Osteocyte (in vitro differentiated cells): ENCODE data around the gene IKBIP. TPM values are rescaled to one million over a fixed set of nuclear protein-coding genes. Genes with fewer than 3 reads are reported as not detected.

Experiments
- DNase-seq: peaks from one replicate; pipeline ENCODE4 v3.0.0; 2021; ENCODE audit warnings: mixed read lengths; ENCODE audit not compliant: unreplicated experiment; ENCODE audit errors: extremely low spot score
- H3K27ac Mint-ChIP-seq: one replicate; pipeline ENCODE4 v1.8.0; 2021; ENCODE audit warnings: mild to moderate bottlenecking, mixed read lengths; ENCODE audit not compliant: unreplicated experiment
- H3K27me3 Mint-ChIP-seq: one replicate; pipeline ENCODE4 v1.8.0; 2021; ENCODE audit warnings: mixed read lengths; ENCODE audit not compliant: unreplicated experiment
- H3K36me3 Mint-ChIP-seq: one replicate; pipeline ENCODE4 v1.8.0; 2021; ENCODE audit warnings: mixed read lengths; ENCODE audit not compliant: unreplicated experiment
- H3K4me1 Mint-ChIP-seq: one replicate; pipeline ENCODE4 v1.8.0; 2021; ENCODE audit warnings: mixed read lengths; ENCODE audit not compliant: unreplicated experiment
- H3K4me3 Mint-ChIP-seq: one replicate; pipeline ENCODE4 v1.8.0; 2021; ENCODE audit warnings: mild to moderate bottlenecking, moderate library complexity, mixed read lengths; ENCODE audit not compliant: unreplicated experiment
- H3K9me3 Mint-ChIP-seq: one replicate; pipeline ENCODE4 v1.8.0; 2021; ENCODE audit warnings: mixed read lengths; ENCODE audit not compliant: unreplicated experiment
- CTCF ChIP-seq: fragments of 200-600 bp; sonication (generic); IDR thresholded peaks from 2 replicates; pipeline ENCODE4 v1.5.0; 2021; ENCODE audit warnings: antibody characterized with exemption, mild to moderate bottlenecking, moderate library complexity
- long read RNA-seq: library from polyadenylated mRNA; unstranded; transcript quantifications from one replicate; pipeline ENCODE4 v2.0.0, GENCODE V29; 2021
- total RNA-seq: library from RNA; stranded (reverse); gene quantifications from 2 replicates; pipeline ENCODE4 v1.2.1, GENCODE V29; 2021

Gene IKBIP, protein sequence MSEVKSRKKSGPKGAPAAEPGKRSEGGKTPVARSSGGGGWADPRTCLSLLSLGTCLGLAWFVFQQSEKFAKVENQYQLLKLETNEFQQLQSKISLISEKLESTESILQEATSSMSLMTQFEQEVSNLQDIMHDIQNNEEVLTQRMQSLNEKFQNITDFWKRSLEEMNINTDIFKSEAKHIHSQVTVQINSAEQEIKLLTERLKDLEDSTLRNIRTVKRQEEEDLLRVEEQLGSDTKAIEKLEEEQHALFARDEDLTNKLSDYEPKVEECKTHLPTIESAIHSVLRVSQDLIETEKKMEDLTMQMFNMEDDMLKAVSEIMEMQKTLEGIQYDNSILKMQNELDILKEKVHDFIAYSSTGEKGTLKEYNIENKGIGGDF
- total RNA-seq: 36.2 and 38.0 TPM in 2 replicates
- long read RNA-seq, partial matches to known transcripts: 1 of 5 reads
- long read RNA-seq, other reads (novel, unspliced or antisense): 2 of 5 reads

DNA sequence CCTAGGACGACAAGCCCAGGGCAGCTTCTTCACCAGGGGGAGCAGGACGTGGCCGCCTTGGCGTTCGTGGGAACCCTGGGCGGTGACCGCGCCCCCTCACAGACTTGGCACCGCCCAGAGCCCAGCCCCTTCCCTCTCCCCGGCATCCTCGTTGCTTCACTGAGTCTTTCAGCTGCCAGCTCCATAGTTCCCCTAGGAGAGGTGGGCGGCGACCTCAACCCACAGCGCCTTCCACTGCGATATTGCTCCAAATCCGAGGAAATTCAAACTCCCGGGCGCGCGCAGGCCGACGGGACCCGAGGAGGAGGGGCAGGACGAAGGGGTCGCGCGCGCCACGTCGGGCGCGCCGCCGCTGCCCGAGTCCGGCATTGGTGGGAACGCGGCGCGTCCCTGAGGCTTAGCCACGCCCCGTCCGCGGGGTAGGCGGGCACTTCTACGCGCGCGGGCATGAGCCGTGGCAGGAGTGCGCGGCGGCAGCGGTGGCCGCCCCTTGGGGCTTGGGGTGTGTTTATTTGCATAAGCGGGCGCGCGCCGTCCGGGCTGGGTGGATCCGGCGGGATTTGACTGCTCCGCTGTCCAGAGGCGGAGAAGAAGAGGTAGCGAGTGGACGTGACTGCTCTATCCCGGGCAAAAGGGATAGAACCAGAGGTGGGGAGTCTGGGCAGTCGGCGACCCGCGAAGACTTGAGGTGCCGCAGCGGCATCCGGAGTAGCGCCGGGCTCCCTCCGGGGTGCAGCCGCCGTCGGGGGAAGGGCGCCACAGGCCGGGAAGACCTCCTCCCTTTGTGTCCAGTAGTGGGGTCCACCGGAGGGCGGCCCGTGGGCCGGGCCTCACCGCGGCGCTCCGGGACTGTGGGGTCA is at the start of gene IKBIP, which contains the start of gene APAF1:
IKBIP (minus strand) TSS at position 77 of the 860 bp plus-strand sequence. CDS start 87 bp downstream, outside the sequence.
APAF1 (plus strand) TSS at position 579 of the 860 bp plus-strand sequence. CDS start 3,070 bp downstream, outside the sequence.
- peak; percentile 100 for DNase-seq
- peak; percentile 27 for TF ChIP-seq CTCF
- Mint-ChIP-seq H3K4me1 (peaks cover 37% of the 10 kb centered on the region), H3K36me3 (peaks cover 12% of the 10 kb centered on the region), H3K27ac (peak within 1 kb of the TSS; percentile 93), H3K9me3 (no peaks in the 10 kb centered on the region), H3K27me3 (no peaks in the 10 kb centered on the region), H3K4me3 (peak within 1 kb of the TSS; percentile 97)

GRCh38 chr12:98691351-98691750 is 46.8 kb upstream of the IKBIP start:
- H3K36me3 Mint-ChIP-seq: peaks cover 50% of the 10 kb centered on the region
- H3K4me3 Mint-ChIP-seq: no peak overlapping the region
- peak overlapping the region; percentile 58 for H3K27ac Mint-ChIP-seq
- no peak for DNase-seq
- TF ChIP-seq CTCF: no peak
- H3K4me1 Mint-ChIP-seq: peaks cover 9% of the 10 kb centered on the region
- no peaks in the 10 kb centered on the region for H3K27me3 Mint-ChIP-seq
- peaks cover 4% of the 10 kb centered on the region for H3K9me3 Mint-ChIP-seq

GRCh38 chr12:98686603-98687002 is 42.0 kb upstream of the IKBIP start:
- no peak for DNase-seq
- no peak overlapping the region for H3K27ac Mint-ChIP-seq
- peaks cover 6% of the 10 kb centered on the region for H3K4me1 Mint-ChIP-seq
- H3K4me3 Mint-ChIP-seq: no peak overlapping the region
- no peaks in the 10 kb centered on the region for H3K27me3 Mint-ChIP-seq
- no peaks in the 10 kb centered on the region for H3K9me3 Mint-ChIP-seq
- TF ChIP-seq CTCF: no peak
- peaks cover 53% of the 10 kb centered on the region for H3K36me3 Mint-ChIP-seq

DNA sequence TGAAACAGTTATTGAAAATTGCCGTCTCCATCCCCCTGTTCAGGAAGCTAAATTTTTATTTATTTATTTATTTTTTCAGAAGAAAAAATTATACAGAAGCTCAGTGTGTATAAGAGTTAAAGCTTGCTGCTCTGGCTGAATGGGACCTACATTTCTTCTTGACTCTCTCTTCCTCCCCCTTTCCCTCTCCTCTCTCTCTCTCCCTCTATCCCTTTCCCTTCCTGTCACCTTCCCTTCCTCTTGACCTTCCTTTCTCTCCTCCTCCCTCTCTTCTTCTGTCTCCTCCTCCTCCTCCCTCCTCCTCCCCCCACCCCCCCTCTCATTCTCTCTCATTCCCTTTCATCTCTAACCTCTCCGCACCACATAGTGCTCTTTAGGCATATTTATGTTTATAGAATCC is 39.6 kb upstream of the IKBIP start:
- peaks cover 44% of the 10 kb centered on the region for H3K36me3 Mint-ChIP-seq
- no peak for DNase-seq
- no peak overlapping the region for H3K27ac Mint-ChIP-seq
- no peak overlapping the region for H3K4me3 Mint-ChIP-seq
- no peaks in the 10 kb centered on the region for H3K27me3 Mint-ChIP-seq
- no peak for TF ChIP-seq CTCF
- H3K9me3 Mint-ChIP-seq: no peaks in the 10 kb centered on the region
- H3K4me1 Mint-ChIP-seq: no peaks in the 10 kb centered on the region
